Ureter (tissue), 1 donor: ENCODE measurements around the gene RGMA. TPM values are rescaled to one million over a fixed set of nuclear protein-coding genes. Genes with fewer than 3 reads are reported as not detected.
"Not testable (repeated sequence)": the region's sequence is repeated elsewhere in the genome, so short reads cannot be mapped to it uniquely, and the experiment has no call there.

ENCODE experiments used
- DNase-seq: peaks from one replicate; pipeline ENCODE4 v3.0.0-alpha.2; 2020; ENCODE audit warnings: low spot score
- total RNA-seq: library from RNA; stranded (reverse); gene quantifications from one replicate; pipeline ENCODE4 v1.2.4, GENCODE V29; 2023
- donor health status: DM: yes; HTN: yes; CAD: no.

RGMA gene
- total RNA-seq, 1 donor from 2014 or later = 6.4 TPM

DNA sequence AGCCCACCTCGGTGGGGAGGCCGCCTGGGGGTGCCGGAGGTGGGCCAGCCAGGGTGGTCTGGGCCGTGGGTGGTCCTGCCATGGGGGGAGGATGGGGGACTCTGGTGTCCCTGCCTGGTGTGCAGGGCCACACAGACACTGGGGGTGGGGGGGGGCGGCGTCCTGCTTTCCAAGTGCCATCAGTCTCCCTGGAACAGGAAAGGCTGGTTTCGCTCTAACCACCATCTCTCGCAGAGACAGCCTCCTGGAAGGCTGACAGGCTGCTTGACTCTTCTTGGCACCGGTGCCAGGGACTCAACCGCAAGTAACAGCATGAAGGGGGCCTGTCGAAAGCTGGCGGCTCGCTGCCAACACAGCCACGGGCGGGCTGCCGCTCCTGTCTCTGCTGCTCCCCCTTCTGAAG, 40.3 kb downstream of the RGMA start:
- peak; percentile 70 for DNase-seq

DNA sequence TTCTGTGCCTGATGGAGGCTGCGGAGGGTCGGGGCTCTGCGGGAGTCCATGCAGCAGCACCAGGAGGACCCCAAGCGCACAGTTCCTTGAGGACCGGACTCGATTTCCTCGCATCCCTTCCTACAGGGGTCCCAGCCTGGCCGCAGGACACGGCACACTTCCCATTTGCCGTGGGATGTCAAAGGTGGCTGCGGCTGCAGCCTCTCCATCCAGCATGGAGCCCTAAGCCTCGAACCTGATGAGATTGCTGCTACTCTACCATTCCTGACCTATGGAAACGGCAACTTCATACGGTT, 40.6 kb downstream of the RGMA start:
- no peak for DNase-seq

DNA sequence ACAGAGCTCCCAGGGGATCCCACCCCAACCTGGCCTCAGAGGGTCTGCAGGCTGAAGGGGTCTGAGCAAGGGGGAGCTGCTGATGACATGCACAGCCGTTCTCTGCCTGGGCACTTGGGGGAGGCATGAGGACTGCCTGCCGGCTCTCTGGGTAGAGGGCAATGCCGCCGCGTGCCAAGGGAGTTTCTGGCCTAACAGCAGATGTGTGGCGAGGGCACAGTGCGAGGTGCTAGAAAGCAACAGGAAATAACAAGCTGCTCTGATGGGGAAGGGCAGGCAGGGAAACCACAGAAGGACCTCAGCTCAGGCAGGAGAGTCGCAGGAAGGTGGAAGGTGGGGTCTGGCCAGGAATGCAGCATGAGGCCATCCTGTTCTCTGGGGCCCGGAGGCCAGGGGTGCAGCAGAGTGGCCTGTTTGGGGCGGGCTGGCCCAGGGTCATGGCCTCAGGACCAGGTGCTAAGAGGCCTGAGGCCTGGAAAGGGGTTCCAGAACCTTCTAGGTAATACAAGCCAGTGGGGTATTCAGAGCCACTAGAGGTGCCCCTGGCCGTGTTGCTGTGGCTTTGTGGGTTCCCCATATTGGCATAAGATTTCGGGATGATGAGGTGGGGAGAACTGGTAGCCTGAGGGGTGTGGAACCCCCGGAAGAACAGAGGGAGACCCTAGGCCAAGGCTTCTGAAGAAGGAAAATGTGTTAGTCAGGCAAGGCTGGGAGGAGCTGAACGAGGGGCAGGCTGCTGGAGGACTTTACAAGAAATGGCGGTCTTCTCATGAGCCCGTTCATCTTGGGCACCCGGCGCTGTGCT, 41.2 kb downstream of the RGMA start:
- no peak for DNase-seq

DNA sequence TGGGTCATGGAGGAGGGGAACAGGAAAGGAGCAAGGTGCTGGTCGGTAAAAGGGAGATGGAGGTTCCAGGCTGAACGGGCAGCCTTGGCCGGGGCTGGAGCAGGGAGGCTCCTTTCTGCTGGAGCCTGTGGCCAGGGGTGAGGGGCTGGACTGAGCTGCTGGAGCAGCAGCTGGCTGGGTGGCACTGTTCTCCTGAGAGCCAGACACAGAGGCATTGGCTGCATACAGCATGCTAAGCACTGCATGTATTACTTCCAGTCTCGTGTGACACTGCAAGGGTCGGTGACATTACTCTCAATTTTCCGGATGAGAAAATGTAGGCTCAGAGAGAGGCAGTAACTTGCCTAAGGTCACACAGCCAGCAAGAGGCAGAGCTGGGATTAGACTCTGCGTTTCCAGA, 42.3 kb downstream of the RGMA start:
- DNase-seq = no peak

DNA sequence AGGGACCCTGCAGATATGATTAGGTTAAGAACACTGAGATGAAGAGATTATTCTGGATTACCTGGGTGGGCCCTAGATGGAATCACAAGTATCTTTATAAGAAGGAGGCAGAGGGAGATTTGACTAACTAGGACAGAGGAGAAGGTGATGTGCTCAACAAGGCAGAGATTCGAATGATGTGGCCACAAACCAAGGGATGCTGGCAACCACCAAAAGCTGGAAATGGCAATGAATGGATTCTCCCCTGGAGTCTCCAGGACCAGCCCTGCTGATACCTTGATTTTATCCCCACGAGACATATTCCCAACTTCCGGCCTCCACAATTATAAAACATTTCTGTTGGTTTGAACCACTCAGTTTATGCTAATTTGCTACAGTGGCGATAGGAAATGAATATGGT, 42.9 kb downstream of the RGMA start:
- DNase-seq = no peak

DNA sequence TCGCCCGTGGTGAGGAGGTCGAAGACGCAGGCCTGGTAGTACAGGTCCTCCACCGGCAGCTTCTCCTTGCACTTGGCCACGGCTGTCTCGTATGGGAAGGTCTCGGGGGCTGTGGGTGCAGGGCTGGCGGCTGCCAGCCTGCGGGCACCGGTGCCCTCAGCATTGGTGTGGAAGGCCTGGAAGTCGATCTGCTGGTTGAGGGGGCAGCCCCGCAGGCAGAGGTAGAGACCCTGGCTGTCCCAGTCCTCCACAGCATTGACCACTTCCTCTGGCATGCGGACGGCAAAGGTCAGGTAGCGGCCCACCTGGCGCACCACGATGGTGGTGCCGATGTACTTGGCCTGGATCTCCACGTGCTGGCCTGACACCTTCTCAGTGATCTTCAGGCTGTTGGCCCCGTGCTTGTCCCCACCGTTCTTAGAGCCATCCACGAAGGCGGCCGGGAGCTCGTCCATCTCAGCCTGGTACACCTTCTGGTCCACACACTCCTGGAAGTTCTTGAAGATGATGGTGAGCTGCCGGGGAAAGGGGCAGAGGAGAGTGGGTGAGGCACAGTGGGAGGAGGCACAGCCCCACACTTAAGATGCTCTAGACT, 43.7 kb downstream of the RGMA start:
- DNase-seq = no peak

DNA sequence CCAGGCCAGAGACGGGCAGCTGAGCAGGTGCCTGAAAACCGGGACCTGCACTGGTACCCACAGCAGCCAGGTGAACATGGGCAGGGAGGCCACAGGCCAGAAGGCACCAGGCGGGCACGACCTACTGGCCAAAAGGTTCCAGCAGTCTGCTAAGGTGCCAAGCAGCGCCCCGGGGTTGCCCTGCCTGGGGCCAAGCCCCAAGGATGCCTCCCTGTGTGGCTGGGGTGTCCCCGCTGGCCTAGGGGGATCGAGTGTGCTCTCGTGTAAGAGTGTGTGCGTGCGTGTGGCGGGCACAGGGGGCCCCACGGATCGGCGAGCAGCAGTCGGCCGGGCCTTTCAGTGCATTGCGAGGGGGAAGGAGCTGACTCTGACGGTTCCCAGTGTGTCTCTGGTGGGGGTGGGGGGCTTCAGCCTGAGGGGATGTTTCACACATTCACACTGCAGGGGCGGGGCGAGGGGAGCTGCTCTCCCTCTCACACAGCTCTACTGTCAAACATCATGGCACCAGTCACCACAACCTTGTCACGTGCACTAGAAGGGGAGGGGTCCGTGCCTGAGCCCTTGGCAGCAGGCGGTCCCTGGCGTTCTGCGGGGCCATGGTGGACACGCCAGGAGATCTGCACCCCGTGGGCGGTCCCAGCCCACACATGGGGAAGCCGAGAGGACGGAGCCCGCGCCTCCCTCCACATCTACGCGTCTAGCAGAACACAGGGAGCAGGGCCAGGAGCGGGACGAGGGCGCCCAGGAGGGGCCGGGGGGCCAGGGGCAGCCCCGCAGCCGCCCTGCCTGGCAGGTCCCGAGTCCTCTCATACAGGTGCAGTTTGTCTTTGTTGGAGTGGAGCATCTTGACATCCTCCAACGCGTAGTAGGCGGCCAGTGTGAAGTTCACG, 44.5 kb downstream of the RGMA start:
- DNase-seq = no peak

DNA sequence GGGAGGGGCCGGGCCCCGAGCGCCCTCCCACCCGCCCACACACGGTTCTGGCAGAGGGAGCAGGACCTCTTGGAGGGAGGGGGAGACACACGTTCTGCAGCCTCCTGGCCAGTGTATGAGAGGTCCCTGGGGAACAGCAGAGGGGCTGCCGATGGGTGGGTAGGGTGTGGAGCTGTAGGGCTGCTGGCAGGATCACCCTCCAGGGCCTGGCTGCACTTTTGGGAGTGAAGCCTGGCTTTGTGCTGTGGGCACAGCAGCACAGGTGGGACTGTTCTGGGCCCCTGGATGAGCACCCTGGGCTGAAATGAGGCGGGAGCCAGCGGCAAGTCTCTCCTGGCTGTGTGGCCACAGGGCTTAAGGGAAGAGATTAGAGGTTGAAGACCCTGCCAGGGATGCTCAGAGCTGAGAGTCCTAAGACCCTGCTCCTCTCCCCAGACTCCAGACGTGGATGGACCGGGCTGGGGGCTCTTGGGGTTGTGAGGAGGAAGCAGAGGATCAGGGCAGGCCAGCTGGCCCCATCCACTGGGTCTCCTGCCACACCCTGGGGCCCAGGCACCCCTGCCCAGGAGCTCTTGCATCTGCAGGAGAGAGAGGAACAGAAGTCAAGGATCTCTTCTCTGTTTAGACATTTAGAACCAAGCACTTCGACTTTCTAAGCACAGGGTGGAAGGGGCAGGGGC, 45.2 kb downstream of the RGMA start:
- DNase-seq = no peak

DNA sequence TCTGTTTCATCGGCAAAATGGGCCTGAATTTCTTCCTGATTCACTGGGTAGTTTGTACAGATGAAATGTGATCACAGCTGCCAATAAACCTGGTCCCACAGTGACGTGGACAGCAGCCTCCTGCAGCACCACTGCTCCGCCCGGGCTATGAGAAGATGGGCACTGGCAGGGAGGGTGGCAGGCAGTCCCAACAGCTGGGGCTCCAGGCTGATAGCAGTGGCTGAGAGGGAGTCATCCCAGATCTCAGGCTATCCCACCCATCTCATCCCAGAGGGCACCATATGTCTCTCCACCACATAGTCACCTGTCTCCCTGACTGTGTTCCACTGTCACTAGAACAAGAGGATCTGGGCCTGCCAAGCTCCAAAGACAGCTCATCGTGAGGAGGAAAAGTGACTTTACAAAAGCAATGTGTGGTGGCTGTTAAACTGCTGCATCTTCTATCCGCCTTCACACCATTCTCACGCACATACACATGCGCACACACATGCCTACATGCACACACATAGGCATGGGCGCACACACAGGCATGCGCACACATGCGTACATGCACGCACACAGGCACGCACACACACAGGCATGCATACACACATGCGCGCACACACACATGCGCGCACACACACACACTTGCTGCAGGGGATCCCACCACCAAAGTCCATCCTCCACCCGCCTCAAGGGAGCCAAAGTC, 46.2 kb downstream of the RGMA start:
- no peak for DNase-seq

DNA sequence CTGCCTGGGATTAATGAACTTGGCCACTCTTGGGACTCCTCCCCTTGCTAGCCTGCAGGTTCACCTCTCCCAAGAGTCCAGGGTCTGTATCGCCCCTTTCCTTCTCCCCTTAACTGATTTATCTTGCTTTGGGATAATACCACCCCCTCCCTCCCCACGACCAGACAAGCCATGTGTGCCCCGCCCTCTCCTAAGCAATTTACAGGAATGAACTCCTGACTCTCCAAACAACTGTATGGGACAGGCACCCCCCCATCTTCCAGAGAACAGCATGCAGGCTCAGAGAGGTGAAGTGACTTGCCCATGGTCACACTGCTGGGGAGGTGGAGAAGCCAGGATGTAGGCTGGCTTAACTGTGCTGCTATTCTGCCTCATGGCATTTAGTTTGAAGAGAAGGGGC, 46.8 kb downstream of the RGMA start:
- DNase-seq = no peak

DNA sequence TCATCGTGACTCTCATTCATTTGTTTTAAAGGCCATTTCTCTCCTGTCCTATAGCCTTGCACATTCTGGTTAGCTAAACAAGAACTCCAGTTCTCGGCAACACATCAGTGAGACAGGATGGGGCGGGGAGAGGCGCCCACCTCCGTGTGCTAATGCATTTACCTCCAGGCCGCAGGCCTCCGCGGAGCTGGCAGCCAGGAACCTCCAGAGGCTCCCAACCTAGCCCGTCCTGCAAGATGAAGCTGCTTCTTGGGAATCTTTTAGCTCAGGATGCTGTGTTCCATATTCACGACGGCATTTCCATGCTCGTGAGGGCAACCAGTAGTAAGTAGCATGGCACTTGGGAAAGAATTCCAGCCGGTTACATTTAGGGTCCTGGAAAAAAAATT, 47.9 kb downstream of the RGMA start:
- no peak for DNase-seq

DNA sequence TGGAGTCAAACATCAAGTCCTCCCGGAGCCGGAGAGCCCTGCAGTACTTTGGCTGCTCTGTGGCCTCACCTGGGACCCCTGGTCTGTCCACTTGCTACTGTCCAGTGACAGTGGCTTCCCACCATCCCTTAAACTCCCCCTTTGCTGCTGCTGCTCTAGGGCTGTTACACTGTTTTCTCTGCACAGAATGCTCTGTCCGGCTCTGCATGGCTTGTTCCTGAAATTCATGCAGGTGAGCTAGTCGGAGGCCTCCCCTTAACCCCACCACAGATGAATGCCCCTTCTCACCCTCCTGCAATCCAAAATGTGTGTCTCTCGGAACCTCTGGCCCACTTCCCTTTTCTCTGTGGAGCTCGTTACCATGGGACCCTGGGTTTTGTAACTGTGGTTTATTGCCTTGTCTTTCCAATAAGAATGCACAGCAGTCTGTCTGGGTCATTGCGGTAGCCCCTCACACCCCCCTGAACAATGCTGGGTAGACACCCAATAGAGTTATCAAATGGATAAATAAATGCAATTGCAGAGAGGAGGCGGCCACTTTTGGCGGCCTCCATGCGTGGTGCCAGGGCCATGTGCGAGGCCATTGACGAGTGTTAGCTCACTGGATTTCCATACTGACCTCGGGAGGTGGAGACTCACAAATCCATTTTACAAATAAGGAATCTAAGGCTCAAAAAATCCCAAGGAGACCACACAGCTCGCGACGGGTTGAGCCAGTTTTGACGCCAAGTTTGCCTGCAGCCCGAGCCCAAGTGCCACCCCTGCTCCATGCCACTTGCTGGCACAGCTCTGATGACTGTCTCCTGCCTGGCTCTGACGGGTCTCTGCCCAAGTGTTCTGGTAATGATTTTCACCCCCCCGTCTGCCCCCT, 48.5 kb downstream of the RGMA start:
- no peak for DNase-seq

DNA sequence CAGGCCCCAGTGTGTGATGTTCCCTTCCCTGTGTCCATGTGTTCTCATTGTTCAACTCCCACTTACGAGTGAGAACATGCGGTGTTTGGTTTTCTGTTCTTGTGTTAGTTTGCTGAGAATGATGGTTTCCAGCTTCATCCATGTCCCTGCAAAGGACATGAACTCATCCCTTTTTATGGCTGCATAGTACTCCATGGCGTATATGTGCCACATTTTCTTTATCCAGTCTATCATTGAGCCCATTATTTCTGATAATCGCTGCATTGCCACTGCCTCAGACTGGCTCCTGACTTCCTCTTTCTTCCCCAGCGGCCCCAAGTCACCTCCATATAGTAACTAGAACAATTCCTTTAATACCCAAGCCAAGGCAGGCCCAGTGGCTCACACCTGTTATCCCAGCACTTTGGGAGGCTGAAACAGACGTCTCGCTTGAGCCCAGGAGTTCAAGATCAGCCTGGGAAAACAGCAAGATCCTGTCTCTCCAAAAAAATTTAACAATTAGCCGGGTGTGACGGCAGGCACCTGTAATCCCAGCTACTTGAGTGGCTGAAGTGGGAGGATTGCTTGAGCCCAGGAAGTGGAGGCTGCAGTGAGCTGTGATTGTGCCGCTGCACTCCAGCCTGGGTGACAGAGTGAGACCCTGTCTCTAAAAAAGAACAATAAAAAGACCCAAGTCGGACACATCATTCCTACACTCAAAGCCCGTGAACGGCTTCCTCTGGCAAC, 49.3 kb downstream of the RGMA start:
- DNase-seq = not testable (repeated sequence)

DNA sequence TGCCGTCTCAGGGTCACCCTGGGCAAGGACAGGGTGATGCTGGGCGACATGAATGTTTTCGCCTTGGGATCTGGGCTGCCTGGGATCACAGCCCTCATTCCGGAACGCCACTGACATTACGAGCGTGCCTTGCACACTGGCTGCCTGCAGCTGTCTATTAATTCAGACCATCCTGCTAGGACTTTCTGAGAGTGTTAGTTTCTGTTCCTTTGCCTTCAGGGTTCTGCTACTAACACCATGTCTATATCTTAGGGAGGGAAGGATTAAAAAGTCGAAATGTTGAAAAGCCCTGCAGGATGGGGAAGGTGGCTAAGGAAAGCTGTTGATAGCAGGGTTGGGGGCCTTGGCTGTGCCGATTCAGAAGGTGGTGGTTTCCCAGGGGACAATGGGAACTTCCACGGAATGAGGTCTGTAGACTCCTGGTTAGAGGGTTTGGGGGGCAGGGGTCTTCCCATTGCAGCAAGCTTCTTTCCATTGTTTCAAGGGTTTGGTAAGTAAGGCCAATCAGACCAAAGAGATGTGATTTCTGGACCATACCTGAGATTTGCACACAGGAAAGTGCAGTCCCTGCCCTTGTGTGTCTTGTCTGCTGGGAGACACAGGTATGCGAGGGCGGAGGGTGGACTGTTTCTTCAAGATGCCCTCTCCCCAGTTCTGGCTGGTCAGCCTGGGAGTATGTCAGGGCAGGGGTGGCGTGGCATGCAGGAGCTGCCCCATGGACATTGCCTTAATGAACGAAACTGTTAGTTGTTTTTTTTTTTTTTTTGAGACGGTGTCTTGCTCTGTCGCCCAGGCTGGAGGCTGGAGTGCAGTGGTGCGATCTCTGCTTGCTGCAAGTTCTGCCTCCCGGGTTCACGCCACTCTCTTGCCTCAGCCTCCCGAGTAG, 50.9 kb downstream of the RGMA start:
- no peak for DNase-seq

DNA sequence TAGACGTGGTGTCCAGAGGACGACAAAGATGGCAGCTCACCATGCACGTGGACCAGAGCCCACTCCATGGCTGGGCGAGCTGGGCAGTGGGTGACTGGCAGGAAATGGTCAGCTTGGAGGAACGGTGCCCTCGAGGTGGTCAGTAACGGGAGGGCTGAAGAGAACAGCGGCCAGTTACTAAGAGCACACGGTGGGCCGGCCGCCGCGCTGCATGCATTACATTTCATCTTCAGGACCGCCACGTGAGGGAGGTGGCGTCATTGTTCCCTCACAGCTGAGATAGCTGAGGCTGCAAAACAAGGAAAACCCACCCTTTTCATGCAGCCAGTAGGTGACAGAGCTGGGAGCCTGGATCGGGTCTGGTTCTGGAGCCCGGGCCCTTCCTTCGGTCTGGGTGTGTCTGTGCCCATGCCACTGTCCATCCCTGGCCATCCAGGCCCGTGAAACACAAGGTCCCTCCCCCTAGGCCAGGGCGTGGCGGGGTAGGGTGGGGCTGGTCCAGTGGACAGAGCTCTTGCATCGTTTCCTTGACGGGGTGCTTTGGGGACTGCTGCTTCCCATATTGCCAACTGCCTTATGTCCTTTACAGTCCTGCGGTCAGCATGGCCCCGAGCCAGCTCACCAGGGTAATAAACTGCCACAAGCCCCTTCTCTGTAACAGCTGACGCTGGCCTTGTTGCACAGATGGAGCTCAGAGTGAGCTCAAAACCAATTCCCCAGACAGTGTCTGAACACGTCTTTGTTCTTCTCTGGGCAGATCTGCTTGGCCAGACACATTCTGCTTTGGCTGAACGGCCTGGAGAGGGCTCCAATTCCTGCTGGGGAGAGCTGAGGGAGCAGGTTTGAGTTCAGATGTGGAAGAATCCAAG, 51.8 kb downstream of the RGMA start:
- no peak for DNase-seq

DNA sequence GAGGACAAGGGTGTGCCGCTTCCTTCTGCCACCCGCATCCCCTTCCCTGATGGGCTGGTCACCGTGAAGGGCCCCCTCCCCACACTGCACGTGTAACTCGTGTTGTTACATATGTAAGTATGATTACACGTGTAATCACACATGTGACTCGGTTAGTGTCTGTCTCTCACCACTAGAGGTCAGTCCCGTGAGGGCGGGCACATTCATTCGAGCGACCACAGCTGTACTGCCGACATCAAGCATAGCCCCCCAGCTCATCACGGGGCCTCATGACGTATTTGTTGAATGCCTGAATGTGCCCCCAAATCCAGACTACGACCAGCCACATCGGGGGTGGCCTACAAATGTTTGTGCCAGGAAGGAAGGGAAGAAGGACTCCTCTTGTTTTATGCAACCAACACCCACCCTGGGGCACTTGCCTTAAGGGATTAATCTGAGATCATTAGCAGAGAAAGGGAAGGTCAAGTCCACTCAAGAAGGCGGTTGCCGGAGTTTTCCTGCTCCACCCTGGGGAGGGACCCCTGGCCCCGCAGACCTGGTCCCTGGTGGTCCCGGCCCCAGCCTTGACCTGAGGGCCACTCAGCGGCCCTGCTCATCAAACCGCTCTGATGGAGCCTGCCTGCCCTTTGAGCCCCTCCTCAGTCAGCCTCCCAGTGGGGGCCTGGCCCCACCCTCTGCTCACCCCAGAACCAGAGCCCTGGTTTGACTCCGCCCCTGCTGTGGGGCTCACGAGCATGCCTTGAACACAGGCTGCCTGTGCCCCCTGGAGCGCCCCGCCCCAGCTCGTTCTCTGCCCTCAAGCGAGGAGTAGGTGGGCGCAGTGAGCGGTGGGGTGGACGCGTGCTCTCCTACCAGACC, 52.8 kb downstream of the RGMA start:
- DNase-seq = no peak
